ENCODE data around the gene PCDHGA12. TPM values are rescaled to one million over a fixed set of nuclear protein-coding genes. Genes with fewer than 3 reads are reported as not detected.
"Not testable (repeated sequence)": the region's sequence is repeated elsewhere in the genome, so short reads cannot be mapped to it uniquely, and the experiment has no call there.

PCDHGA12 gene
- total RNA-seq, 4 donors from 2014 or later = 9.4 to 13.5 (median 10.7) TPM

- H3K9me3 ChIP-seq = no peaks in the 10 kb centered on the region
- 39 to 40% methylated on average over 19 of the region's 21 CpGs for WGBS, 2 donors
- H3K4me3 ChIP-seq (replicated peaks in 1 of 3) = no peak overlapping the region
These were observed 37.0 kb upstream of the PCDHGA12 start for GRCh38 chr5:141393267-141393666.

DNA sequence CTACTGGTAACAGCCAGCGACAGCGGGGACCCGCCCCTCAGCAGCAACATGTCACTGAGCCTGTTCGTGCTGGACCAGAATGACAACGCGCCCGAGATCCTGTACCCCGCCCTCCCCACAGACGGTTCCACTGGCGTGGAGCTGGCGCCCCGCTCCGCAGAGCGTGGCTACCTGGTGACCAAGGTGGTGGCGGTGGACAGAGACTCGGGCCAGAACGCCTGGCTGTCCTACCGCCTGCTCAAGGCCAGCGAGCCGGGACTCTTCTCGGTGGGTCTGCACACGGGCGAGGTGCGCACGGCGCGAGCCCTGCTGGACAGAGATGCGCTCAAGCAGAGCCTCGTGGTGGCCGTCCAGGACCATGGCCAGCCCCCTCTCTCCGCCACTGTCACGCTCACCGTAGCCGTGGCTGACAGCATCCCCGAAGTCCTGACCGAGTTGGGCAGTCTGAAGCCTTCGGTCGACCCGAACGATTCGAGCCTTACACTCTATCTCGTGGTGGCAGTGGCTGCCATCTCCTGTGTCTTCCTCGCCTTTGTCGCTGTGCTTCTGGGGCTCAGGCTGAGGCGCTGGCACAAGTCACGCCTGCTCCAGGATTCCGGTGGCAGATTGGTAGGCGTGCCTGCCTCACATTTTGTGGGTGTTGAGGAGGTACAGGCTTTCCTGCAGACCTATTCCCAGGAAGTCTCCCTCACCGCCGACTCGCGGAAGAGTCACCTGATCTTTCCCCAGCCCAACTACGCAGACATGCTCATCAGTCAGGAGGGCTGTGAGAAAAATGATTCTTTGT, 35.7 kb upstream of the PCDHGA12 start:
- H3K36me3 ChIP-seq; DNase-seq; H3K4me3 ChIP-seq (replicated peaks in 1 of 3); H3K27ac ChIP-seq; H3K4me1 ChIP-seq; intact Hi-C loops (cut with DNase I); H3K9me3 ChIP-seq; H3K27me3 ChIP-seq: not testable (repeated sequence)
- WGBS, 2 donors = 27 to 37% methylated on average over 21 to 35 of the region's 53 CpGs

More at GRCh38 chr5:141393267-141393666, 37.0 kb upstream of the PCDHGA12 start:
- TF ChIP-seq POLR2A (IDR thresholded peaks at IDR 0.05) = no peak
- TF ChIP-seq CTCF (IDR thresholded peaks at IDR 0.05) = no peak
- H3K36me3 ChIP-seq = no peaks in the 10 kb centered on the region
- no peaks in the 10 kb centered on the region for H3K27me3 ChIP-seq
- intact Hi-C loops (cut with DNase I) = no loop called here
- no peaks in the 10 kb centered on the region for H3K4me1 ChIP-seq
- no peak for DNase-seq
- no peak overlapping the region for H3K27ac ChIP-seq

DNA sequence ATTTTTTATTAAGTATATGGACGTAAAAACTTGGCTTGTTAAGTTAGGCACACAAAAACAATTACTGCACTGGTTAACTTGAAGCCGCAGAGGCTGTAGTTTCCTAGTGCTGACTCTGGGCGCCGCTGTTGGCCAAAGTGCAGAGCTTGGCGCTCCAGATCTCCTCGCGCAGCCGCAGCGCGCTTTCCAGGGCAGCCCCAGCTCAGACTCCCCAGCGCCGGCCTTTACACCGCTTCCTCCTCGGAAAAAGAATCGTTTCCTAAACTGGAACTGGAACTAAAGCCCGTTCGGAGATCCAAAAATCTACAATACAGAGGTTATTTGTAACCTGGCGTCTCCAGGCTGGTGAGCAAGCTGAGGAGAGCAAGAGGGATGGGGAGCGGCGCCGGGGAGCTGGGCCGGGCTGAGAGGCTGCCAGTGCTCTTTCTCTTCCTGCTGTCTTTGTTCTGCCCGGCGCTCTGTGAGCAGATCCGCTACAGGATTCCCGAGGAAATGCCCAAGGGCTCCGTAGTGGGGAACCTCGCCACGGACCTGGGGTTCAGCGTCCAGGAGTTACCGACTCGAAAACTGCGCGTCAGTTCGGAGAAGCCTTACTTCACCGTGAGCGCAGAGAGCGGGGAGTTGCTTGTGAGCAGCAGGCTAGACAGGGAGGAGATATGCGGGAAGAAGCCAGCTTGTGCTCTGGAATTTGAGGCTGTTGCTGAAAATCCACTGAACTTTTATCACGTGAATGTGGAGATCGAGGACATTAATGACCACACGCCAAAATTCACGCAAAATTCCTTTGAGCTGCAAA, 32.4 kb upstream of the PCDHGA12 start, which contains the start of gene PCDHGB5:
Gene PCDHGB5, plus strand, starts transcription at position 192 of the 796 bp plus-strand sequence. Its CDS starts 181 bp downstream, at position 373.
- H3K4me3 ChIP-seq (replicated peaks in 1 of 3) = peak within 1 kb of the TSS in 1 of 3 donors; percentile 13
- WGBS, 2 donors = 8 to 11% methylated on average over 21 of the region's 43 CpGs
- H3K27me3 ChIP-seq; H3K4me1 ChIP-seq; H3K36me3 ChIP-seq; intact Hi-C loops (cut with DNase I); H3K27ac ChIP-seq; H3K9me3 ChIP-seq: not testable (repeated sequence)
- peak in 5 of 6 experiments; percentile 18 to 66 (median 61) for TF ChIP-seq CTCF (IDR thresholded peaks at IDR 0.05)
- peak; percentile 57 to 65 for DNase-seq

- H3K36me3 ChIP-seq = no peaks in the 10 kb centered on the region
- no peak for TF ChIP-seq CTCF (IDR thresholded peaks at IDR 0.05)
- TF ChIP-seq POLR2A (IDR thresholded peaks at IDR 0.05) = no peak
- peaks cover 4 to 7% of the 10 kb centered on the region in 2 donors for H3K4me1 ChIP-seq
- intact Hi-C loops (cut with DNase I) = no loop called here
- no peak overlapping the region for H3K4me3 ChIP-seq (replicated peaks in 1 of 3)
- no peaks in the 10 kb centered on the region for H3K27me3 ChIP-seq
- DNase-seq = no peak
- WGBS, 2 donors = 18 to 22% methylated on average over 15 of the region's 15 CpGs
- H3K27ac ChIP-seq = no peak overlapping the region
- no peaks in the 10 kb centered on the region for H3K9me3 ChIP-seq
These were observed 31.7 kb upstream of the PCDHGA12 start for GRCh38 chr5:141398608-141399007.

- Histone ChIP-seq H3K4me3 (replicated peaks in 1 of 3) (no peak overlapping the region), H3K9me3 (no peaks in the 10 kb centered on the region), H3K27me3 (no peaks in the 10 kb centered on the region), H3K36me3 (no peaks in the 10 kb centered on the region), H3K27ac (no peak overlapping the region), H3K4me1 (peaks cover 4 to 7% of the 10 kb centered on the region in 2 donors)
- WGBS, 2 donors = 16 to 34% methylated on average over 10 to 20 of the region's 61 CpGs
- TF ChIP-seq CTCF (IDR thresholded peaks at IDR 0.05) (no peak), POLR2A (IDR thresholded peaks at IDR 0.05) (no peak)
- no peak for DNase-seq
- intact Hi-C loops (cut with DNase I) = no loop called here
These were observed 30.6 kb upstream of the PCDHGA12 start for GRCh38 chr5:141399555-141400258.
